ENCODE data around the gene ABCA9. TPM values are rescaled to one million over a fixed set of nuclear protein-coding genes. Genes with fewer than 3 reads are reported as not detected.

The ABCA9 gene
- total and polyA plus RNA-seq, 2 of the 13 experiments (the other 11 are each of a cell fraction or from before 2014, with no cell fraction given): 0.04 TPM; not detected in 1

GRCh38 chr17:68937890-68938514 lies 122.7 kb downstream of the ABCA9 start (continued):
- TF ChIP-seq NFIC (IDR thresholded peaks at IDR 0.05; ENCODE audit: low read length) (peak; percentile 26; the same call in 1 of the 2 replicates), ATF7 (IDR thresholded peaks at IDR 0.05) (no peak), ATF7 (CRISPR knock-in tag; IDR thresholded peaks at IDR 0.05) (no peak), ZMAT3 (CRISPR knock-in tag; conservative IDR thresholded peaks at IDR 0.05) (no peak), ZNF326 (CRISPR knock-in tag; IDR thresholded peaks at IDR 0.05; ENCODE audit: borderline replicate concordance) (no peak), DMAP1 (CRISPR knock-in tag; IDR thresholded peaks at IDR 0.05) (no peak), ASH2L (IDR thresholded peaks at IDR 0.05; ENCODE audit: insufficient read length, low read depth, low read length) (peak; percentile 71), POLR2AphosphoS2 (IDR thresholded peaks at IDR 0.05; ENCODE audit: low read depth, low read length) (no peak), NFYB (CRISPR knock-in tag; IDR thresholded peaks at IDR 0.05) (no peak), ZBTB7B (CRISPR knock-in tag; IDR thresholded peaks at IDR 0.05) (no peak), FOXA3 (CRISPR knock-in tag; IDR thresholded peaks at IDR 0.05) (peak; percentile 53; the same call in 1 of the 2 replicates), ZSCAN21 (CRISPR knock-in tag; IDR thresholded peaks at IDR 0.05; ENCODE audit: borderline replicate concordance) (no peak), MBNL3 (CRISPR knock-in tag; conservative IDR thresholded peaks at IDR 0.05) (no peak), YEATS2 (CRISPR knock-in tag; IDR thresholded peaks at IDR 0.05; ENCODE audit: borderline replicate concordance) (no peak), FOXO4 (CRISPR knock-in tag; conservative IDR thresholded peaks at IDR 0.05) (no peak), CENPT (CRISPR knock-in tag; IDR thresholded peaks at IDR 0.05; ENCODE audit: low read depth) (no peak), ZNF430 (CRISPR knock-in tag; IDR thresholded peaks at IDR 0.05) (no peak), KLF15 (CRISPR knock-in tag; IDR thresholded peaks at IDR 0.05; ENCODE audit: borderline replicate concordance) (no peak), ATF5 (CRISPR knock-in tag; IDR thresholded peaks at IDR 0.05; ENCODE audit: low read depth) (no peak), ZMYM3 (CRISPR knock-in tag; IDR thresholded peaks at IDR 0.05) (0 out of 2 replicates have a peak, but pooled peaks have one; percentile 12), ZSCAN12 (CRISPR knock-in tag; IDR thresholded peaks at IDR 0.05) (no peak), MYPOP (CRISPR knock-in tag; IDR thresholded peaks at IDR 0.05) (no peak), MTF2 (CRISPR knock-in tag; IDR thresholded peaks at IDR 0.05; ENCODE audit: borderline replicate concordance) (no peak), ZFP62 (CRISPR knock-in tag; IDR thresholded peaks at IDR 0.05) (no peak), MNT (IDR thresholded peaks at IDR 0.05) (no peak), ZNF232 (CRISPR knock-in tag; IDR thresholded peaks at IDR 0.05; ENCODE audit: borderline replicate concordance) (no peak), EZH2 (conservative IDR thresholded peaks at IDR 0.05; ENCODE audit: low read depth, low read length) (no peak), RARG (CRISPR knock-in tag; IDR thresholded peaks at IDR 0.05; ENCODE audit: low read depth) (no peak), DNMT3B (CRISPR knock-in tag; conservative IDR thresholded peaks at IDR 0.05) (no peak)
